ENCODE measurements around the gene PWWP2B. TPM values are rescaled to one million over a fixed set of nuclear protein-coding genes. Genes with fewer than 3 reads are reported as not detected.

PWWP2B gene
- total RNA-seq, 5 donors from 2014 or later (not counting 1 experiment from before 2014, with no cell fraction given) = 11.5 to 15.3 (median 13.6) TPM

GRCh38 chr10:132387764-132388210, 9.2 kb upstream of the PWWP2B start:
- DNase-seq (peak; percentile 34 to 89 (median 75)), ATAC-seq (replicated peaks in 1 of 4) (peak; percentile 81 to 93 (median 86))
- Mint-ChIP-seq H3K4me1 (peaks cover 3 to 9% (median 7%) of the 10 kb centered on the region in 3 donors), H3K27me3 (no peaks in the 10 kb centered on the region), H3K9me3 (peaks cover 0 to 8% (median 0%) of the 10 kb centered on the region in 3 donors), H3K36me3 (no peaks in the 10 kb centered on the region), H3K4me3 (peak overlapping the region; percentile 6 to 66 (median 17)), H3K27ac (peak overlapping the region in 1 of 2 donors; percentile 72)
- H3K36me3 ChIP-seq (ENCODE audit: control insufficient read depth in 2 of 2, extremely low read depth in 1 of 2, insufficient read depth in 1 of 2, low read length in 1 of 2) = no peaks in the 10 kb centered on the region
- peaks cover 2 to 15% of the 10 kb centered on the region in 2 experiments for H3K4me1 ChIP-seq (ENCODE audit: control insufficient read depth in 1 of 2, extremely low read depth in 1 of 2, insufficient read depth in 2 of 2, low read length in 2 of 2)
- peaks cover 0 to 10% of the 10 kb centered on the region in 2 experiments for H3K27me3 ChIP-seq (replicated peaks in 1 of 2; ENCODE audit: control insufficient read depth in 2 of 2, extremely low read depth in 1 of 2, insufficient read depth in 2 of 2, low read length in 1 of 2)
- no peaks in the 10 kb centered on the region for H3K9me3 ChIP-seq
- ChIA-PET CTCF (interaction anchor here (0.6 to 0.9 kb wide), 4 partner anchors 26 to 66 kb away, joined by 3 to 6 read pairs (median 3); no protein-coding TSS in a partner anchor), POLR2A (no interaction called here)
- H3K27ac ChIP-seq (ENCODE audit: low read length) = peak overlapping the region; percentile 19
- no peak overlapping the region for H3K4me3 ChIP-seq (ENCODE audit: control insufficient read depth in 1 of 2, extremely low read depth in 1 of 2, low read length in 1 of 2)
- WGBS (ENCODE audit: insufficient coverage) = 17% methylated on average over 12 of the region's 26 CpGs

DNA sequence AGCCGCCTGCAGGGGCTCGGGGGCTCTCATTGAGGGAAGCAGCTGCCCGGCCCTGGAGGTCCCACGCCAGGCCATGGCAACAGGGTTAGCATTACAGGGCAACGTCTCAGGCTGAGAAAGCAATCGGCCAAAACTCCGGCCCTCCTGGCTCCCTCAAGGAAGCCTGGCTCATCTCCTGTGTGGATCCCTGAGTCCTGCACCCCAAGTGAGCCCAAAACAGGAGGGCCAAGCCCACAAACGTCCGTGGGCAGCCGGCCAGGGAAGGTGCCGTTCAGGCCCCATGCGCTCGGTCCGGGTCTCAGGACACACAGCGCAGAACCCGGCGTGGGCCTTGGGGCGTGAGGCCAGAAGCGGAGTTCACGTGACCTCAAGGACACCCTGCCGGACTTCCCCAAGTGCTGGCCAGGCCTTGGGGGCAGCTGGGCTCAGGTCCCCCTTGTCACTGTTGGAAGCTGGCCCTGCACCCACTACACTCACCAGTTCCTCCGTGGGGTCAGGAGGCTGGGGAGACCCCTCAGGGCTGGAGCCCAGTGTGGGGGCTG, 8.0 kb upstream of the PWWP2B start:
- no peaks in the 10 kb centered on the region for H3K27me3 Mint-ChIP-seq
- H3K4me3 Mint-ChIP-seq = peak overlapping the region in 1 of 3 donors; percentile 44
- peaks cover 0 to 10% of the 10 kb centered on the region in 2 experiments for H3K27me3 ChIP-seq (replicated peaks in 1 of 2; ENCODE audit: control insufficient read depth in 2 of 2, extremely low read depth in 1 of 2, insufficient read depth in 2 of 2, low read length in 1 of 2)
- peaks cover 0 to 8% (median 0%) of the 10 kb centered on the region in 3 donors for H3K9me3 Mint-ChIP-seq
- no peaks in the 10 kb centered on the region for H3K36me3 Mint-ChIP-seq
- no peaks in the 10 kb centered on the region for H3K9me3 ChIP-seq
- no peak for DNase-seq
- H3K27ac ChIP-seq (ENCODE audit: low read length) = no peak overlapping the region
- no peak for ATAC-seq (replicated peaks in 1 of 4)
- peaks cover 3 to 9% (median 7%) of the 10 kb centered on the region in 3 donors for H3K4me1 Mint-ChIP-seq
- ChIA-PET CTCF (no interaction called here), POLR2A (no interaction called here)
- no peak overlapping the region for H3K4me3 ChIP-seq (ENCODE audit: control insufficient read depth in 1 of 2, extremely low read depth in 1 of 2, low read length in 1 of 2)
- peaks cover 2 to 19% of the 10 kb centered on the region in 2 experiments for H3K4me1 ChIP-seq (ENCODE audit: control insufficient read depth in 1 of 2, extremely low read depth in 1 of 2, insufficient read depth in 2 of 2, low read length in 2 of 2)
- H3K27ac Mint-ChIP-seq = no peak overlapping the region
- WGBS (ENCODE audit: insufficient coverage) = 77% methylated on average over 20 of the region's 22 CpGs
- no peaks in the 10 kb centered on the region for H3K36me3 ChIP-seq (ENCODE audit: control insufficient read depth in 2 of 2, extremely low read depth in 1 of 2, insufficient read depth in 1 of 2, low read length in 1 of 2)

DNA sequence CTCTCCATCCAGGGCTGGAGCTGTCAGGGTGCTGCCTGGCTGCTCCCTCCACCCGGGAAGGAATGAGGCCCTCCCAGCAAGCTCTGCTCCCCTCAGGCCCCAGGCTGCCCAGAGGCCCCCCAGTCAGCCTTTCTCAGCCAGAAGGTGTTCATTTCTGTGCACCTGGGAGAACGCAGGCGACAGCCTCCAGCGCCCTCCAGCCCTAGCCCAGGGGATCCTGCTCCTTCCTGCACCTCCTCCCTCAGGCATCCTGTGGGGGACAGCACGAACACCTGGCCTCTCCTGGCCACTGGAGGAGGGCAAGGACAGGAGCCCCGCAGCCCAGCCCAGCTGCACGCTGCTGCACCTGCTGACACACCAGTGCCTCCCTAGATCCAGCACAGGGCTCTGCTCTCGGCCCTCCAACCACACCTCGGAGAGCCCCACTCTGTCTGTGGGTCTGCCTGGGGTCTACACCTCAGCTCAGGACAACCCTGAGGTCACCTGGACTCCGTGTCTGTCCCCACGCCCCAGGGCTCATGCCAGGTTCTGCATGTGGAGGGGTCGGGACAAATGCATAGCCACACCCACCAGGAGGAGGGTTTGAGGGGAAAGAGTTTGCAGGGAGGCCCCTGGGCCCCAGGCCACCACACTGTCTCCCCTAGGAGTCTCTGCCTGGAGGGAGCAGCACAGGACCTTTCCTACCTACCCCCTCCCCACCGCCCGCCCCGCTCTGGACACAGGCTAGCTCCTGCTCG, 7.4 kb upstream of the PWWP2B start:
- Histone ChIP-seq H3K9me3 (no peaks in the 10 kb centered on the region), H3K36me3 (ENCODE audit: control insufficient read depth in 2 of 2, extremely low read depth in 1 of 2, insufficient read depth in 1 of 2, low read length in 1 of 2) (no peaks in the 10 kb centered on the region), H3K4me3 (ENCODE audit: control insufficient read depth in 1 of 2, extremely low read depth in 1 of 2, low read length in 1 of 2) (no peak overlapping the region), H3K27me3 (replicated peaks in 1 of 2; ENCODE audit: control insufficient read depth in 2 of 2, extremely low read depth in 1 of 2, insufficient read depth in 2 of 2, low read length in 1 of 2) (peaks cover 0 to 10% of the 10 kb centered on the region in 2 experiments), H3K4me1 (ENCODE audit: control insufficient read depth in 1 of 2, extremely low read depth in 1 of 2, insufficient read depth in 2 of 2, low read length in 2 of 2) (peaks cover 2 to 19% of the 10 kb centered on the region in 2 experiments), H3K27ac (ENCODE audit: low read length) (no peak overlapping the region)
- no peak for ATAC-seq (replicated peaks in 1 of 4)
- Mint-ChIP-seq H3K27ac (no peak overlapping the region), H3K36me3 (no peaks in the 10 kb centered on the region), H3K4me3 (peak overlapping the region in 1 of 3 donors; percentile 44), H3K4me1 (peaks cover 3 to 9% (median 7%) of the 10 kb centered on the region in 3 donors), H3K27me3 (no peaks in the 10 kb centered on the region), H3K9me3 (peaks cover 0 to 8% (median 0%) of the 10 kb centered on the region in 3 donors)
- ChIA-PET POLR2A (no interaction called here), CTCF (no interaction called here)
- DNase-seq = no peak
- 47% methylated on average over 6 of the region's 16 CpGs for WGBS (ENCODE audit: insufficient coverage)

- POLR2A ChIA-PET = no interaction called here
- no peak overlapping the region for H3K27ac ChIP-seq (ENCODE audit: low read length)
- H3K36me3 Mint-ChIP-seq = no peaks in the 10 kb centered on the region
- 81% methylated on average over 3 of the region's 8 CpGs for WGBS (ENCODE audit: insufficient coverage)
- H3K4me3 ChIP-seq (ENCODE audit: control insufficient read depth in 1 of 2, extremely low read depth in 1 of 2, low read length in 1 of 2) = no peak overlapping the region
- H3K9me3 ChIP-seq = no peaks in the 10 kb centered on the region
- peak overlapping the region in 1 of 2 donors; percentile 16 for H3K27ac Mint-ChIP-seq
- DNase-seq (no peak), ATAC-seq (replicated peaks in 1 of 4) (no peak)
- no peak overlapping the region for H3K4me3 Mint-ChIP-seq
- H3K9me3 Mint-ChIP-seq = peaks cover 0 to 8% (median 0%) of the 10 kb centered on the region in 3 donors
- CTCF ChIA-PET = no interaction called here
- peaks cover 3 to 14% (median 7%) of the 10 kb centered on the region in 3 donors for H3K4me1 Mint-ChIP-seq
- no peaks in the 10 kb centered on the region for H3K36me3 ChIP-seq (ENCODE audit: control insufficient read depth in 2 of 2, extremely low read depth in 1 of 2, insufficient read depth in 1 of 2, low read length in 1 of 2)
- H3K4me1 ChIP-seq (ENCODE audit: control insufficient read depth in 1 of 2, extremely low read depth in 1 of 2, insufficient read depth in 2 of 2, low read length in 2 of 2) = peaks cover under 1 to 22% of the 10 kb centered on the region in 2 experiments
- H3K27me3 Mint-ChIP-seq = no peaks in the 10 kb centered on the region
- peaks cover 0 to 10% of the 10 kb centered on the region in 2 experiments for H3K27me3 ChIP-seq (replicated peaks in 1 of 2; ENCODE audit: control insufficient read depth in 2 of 2, extremely low read depth in 1 of 2, insufficient read depth in 2 of 2, low read length in 1 of 2)
Observed at GRCh38 chr10:132390170-132390920, 6.7 kb upstream of the PWWP2B start.

DNA sequence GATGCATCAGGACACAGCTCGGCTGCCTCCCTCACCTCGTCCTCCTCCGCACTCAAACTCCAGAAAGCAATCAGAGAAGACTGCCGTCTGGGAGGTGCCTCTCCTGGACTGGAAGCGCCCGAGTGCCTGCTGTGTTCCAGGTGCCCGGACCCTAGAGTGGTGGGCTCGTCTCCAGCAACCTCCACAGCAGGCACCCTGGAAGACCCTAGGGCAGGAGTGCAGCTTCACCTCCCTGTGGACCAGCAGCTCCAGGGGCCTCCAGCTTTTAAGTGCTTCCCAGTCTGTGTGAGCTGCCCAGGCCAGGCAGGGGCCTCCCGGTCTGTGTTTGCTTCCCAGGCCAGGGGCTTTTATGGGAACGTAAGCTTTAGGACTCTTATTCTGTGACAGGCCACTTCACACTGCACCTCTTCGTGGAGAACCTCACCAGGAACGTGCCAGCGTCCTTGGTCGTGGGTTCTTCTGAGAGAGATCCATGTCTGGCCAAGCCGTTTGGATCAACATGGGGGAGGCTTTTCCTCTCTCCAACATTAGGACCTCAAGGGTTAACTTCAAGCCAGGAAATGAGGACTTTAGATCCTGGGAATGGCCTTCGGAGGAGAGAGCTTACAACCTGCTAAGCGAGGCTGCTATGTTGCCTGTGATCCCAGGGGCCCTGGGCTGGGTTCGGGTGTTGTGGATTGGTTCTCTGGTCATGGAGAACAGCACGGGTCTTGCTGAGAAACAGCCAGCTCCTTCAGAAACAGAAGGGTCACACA, 5.9 kb upstream of the PWWP2B start:
- Mint-ChIP-seq H3K27ac (no peak overlapping the region), H3K4me3 (no peak overlapping the region), H3K36me3 (no peaks in the 10 kb centered on the region), H3K9me3 (peaks cover 0 to 8% (median 0%) of the 10 kb centered on the region in 3 donors), H3K27me3 (no peaks in the 10 kb centered on the region), H3K4me1 (peaks cover 3 to 10% (median 7%) of the 10 kb centered on the region in 3 donors)
- ChIA-PET POLR2A (no interaction called here), CTCF (no interaction called here)
- 85% methylated on average over 12 of the region's 19 CpGs for WGBS (ENCODE audit: insufficient coverage)
- no peak overlapping the region for H3K27ac ChIP-seq (ENCODE audit: low read length)
- H3K4me3 ChIP-seq (ENCODE audit: control insufficient read depth in 1 of 2, extremely low read depth in 1 of 2, low read length in 1 of 2) = no peak overlapping the region
- no peaks in the 10 kb centered on the region for H3K36me3 ChIP-seq (ENCODE audit: control insufficient read depth in 2 of 2, extremely low read depth in 1 of 2, insufficient read depth in 1 of 2, low read length in 1 of 2)
- no peak for DNase-seq
- peaks cover 2 to 30% of the 10 kb centered on the region in 2 experiments for H3K4me1 ChIP-seq (ENCODE audit: control insufficient read depth in 1 of 2, extremely low read depth in 1 of 2, insufficient read depth in 2 of 2, low read length in 2 of 2)
- peaks cover 0 to 10% of the 10 kb centered on the region in 2 experiments for H3K27me3 ChIP-seq (replicated peaks in 1 of 2; ENCODE audit: control insufficient read depth in 2 of 2, extremely low read depth in 1 of 2, insufficient read depth in 2 of 2, low read length in 1 of 2)
- no peaks in the 10 kb centered on the region for H3K9me3 ChIP-seq
- no peak for ATAC-seq (replicated peaks in 1 of 4)

DNA sequence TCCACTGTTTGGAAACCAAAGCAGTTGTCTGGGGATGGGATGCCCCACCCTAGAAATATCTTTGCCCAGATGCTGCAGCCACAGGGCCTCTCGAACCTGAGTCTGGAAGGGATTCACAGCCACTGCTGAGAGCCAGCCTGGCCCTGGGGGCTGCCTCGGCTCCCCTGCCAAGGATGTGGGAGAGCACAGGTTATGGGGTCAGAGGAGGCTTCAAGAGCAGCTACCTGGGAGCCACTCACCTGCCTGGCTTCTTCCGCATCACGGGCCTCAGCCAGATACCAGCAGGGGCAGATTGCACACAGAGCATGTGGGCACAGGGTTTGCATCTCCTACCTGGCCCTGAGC, 5.4 kb upstream of the PWWP2B start:
- no peaks in the 10 kb centered on the region for H3K9me3 ChIP-seq
- 96% methylated on average over 4 of the region's 4 CpGs for WGBS (ENCODE audit: insufficient coverage)
- Mint-ChIP-seq H3K4me3 (no peak overlapping the region), H3K36me3 (no peaks in the 10 kb centered on the region), H3K27ac (no peak overlapping the region), H3K4me1 (peaks cover 3 to 10% (median 7%) of the 10 kb centered on the region in 3 donors), H3K27me3 (no peaks in the 10 kb centered on the region), H3K9me3 (peaks cover 0 to 8% (median 0%) of the 10 kb centered on the region in 3 donors)
- CTCF ChIA-PET = no interaction called here
- no peak overlapping the region for H3K27ac ChIP-seq (ENCODE audit: low read length)
- peaks cover 0 to 10% of the 10 kb centered on the region in 2 experiments for H3K27me3 ChIP-seq (replicated peaks in 1 of 2; ENCODE audit: control insufficient read depth in 2 of 2, extremely low read depth in 1 of 2, insufficient read depth in 2 of 2, low read length in 1 of 2)
- no peak overlapping the region for H3K4me3 ChIP-seq (ENCODE audit: control insufficient read depth in 1 of 2, extremely low read depth in 1 of 2, low read length in 1 of 2)
- ATAC-seq (replicated peaks in 1 of 4) (no peak), DNase-seq (no peak)
- POLR2A ChIA-PET = no interaction called here
- H3K36me3 ChIP-seq (ENCODE audit: control insufficient read depth in 2 of 2, extremely low read depth in 1 of 2, insufficient read depth in 1 of 2, low read length in 1 of 2) = no peaks in the 10 kb centered on the region
- peaks cover 2 to 31% of the 10 kb centered on the region in 2 experiments for H3K4me1 ChIP-seq (ENCODE audit: control insufficient read depth in 1 of 2, extremely low read depth in 1 of 2, insufficient read depth in 2 of 2, low read length in 2 of 2)

Measured in T-cell (primary cell).